HG02610 (cell line): ENCODE results near the gene B4GALNT1.
A peak's percentile ranks its signal among the peaks of the same experiment; 100 is the strongest.
"Not testable (repeated sequence)": the region's sequence is repeated elsewhere in the genome, so short reads cannot be mapped to it uniquely, and the experiment has no call there.

Source experiments
- ATAC-seq: cut with Tn5 transposase; IDR thresholded peaks from one replicate; pipeline ENCODE4 v1.9.1; 2021; ENCODE audit warnings: mild to moderate bottlenecking, moderate library complexity; ENCODE audit not compliant: unreplicated experiment

Gene B4GALNT1

DNA sequence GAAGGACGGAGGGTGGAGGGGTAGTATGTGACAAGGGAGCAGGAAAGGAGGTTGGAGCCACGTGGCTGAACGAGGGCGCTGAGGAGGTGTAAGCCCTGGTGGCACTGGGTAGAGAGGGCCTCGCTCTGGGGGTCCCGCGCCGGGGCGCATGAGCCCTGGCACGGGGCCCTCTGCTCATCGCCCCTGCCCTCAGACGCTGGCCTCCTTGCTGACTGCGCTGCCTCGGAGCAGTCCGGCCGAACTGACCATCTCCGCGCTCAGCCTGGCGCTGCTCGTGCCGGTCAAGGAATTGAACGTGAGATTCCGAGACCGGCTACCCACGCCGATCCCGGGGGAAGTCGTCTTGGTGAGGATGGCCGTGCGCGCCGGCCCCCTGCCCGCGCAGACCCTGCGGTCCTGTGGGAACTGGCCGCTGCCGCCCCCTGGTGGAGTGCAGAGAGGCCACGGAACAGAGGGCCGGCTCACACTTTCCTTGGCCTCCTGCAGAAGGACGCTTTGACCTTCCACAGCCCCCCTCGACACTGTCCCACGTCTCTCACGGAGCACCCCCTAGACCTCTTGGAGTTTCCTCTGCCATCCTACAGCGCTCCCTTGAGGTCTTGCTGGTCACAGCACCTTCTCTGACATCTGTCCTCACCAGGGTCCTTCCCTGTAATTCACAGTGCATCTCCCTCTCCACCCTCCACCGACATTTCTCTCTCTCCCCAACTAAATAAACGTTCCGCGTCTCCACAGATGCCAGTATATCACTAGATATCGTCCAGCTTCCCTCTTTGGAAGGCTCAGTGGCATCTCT is 11.3 kb downstream of the B4GALNT1 start:
- ATAC-seq, result no peak

DNA sequence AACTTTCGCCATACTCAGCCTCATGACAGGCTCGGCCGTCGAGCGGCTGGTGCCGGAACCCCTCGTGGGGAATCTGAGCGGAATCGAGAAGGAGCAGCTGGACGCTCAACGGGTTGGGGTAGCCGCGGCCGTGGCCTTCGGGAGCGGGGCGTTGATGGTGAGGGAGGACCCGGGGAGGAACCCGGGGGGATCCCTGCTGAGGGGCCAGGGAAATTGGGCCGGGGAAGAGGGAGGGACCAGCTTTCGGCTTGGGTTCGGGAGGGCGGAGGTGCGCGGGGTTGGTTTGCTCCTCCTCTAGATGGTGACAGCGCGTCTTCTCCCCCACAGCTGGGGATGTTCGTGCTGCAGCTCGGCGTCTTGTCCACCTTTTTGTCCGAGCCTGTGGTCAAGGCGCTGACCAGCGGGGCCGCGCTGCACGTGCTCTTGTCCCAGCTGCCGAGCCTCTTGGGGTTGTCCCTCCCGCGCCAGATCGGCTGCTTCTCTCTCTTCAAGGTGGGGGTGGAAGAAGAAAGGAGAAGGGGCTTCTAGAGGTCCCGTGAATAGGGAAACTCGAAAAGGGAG is 12.0 kb downstream of the B4GALNT1 start:
- no peak for ATAC-seq

DNA sequence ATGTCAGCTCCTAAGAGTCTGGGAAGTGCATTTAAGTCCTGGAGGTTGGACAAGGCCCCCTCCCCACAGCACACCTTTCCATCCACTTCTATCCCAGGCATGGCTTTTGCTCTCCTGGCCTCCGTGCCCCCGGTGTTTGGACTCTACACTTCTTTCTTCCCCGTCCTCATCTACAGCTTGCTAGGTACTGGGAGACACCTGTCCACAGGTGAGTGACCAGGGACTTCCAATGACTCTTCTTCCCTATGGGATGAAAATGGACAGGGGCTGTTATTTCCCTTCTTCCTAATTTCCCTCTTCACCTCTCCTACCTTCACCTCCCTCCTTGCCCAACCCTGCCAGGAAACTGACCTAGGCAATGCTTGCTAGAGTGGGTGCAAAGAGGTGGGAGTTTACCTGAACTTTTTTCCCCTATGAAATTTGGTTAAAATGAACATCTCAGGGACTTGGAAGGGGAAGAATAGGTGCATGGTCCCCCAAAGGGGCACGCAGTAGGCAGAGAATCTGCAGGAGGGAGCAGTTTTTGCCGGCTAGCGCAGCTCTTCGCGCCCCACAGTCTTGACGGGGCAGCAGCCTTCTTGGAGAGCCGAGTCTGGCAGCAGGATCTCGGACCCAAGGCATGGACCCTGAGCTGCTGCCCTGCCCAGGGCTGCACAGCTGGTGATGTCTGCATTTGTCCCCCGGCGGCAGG is 12.6 kb downstream of the B4GALNT1 start:
- no peak for ATAC-seq

DNA sequence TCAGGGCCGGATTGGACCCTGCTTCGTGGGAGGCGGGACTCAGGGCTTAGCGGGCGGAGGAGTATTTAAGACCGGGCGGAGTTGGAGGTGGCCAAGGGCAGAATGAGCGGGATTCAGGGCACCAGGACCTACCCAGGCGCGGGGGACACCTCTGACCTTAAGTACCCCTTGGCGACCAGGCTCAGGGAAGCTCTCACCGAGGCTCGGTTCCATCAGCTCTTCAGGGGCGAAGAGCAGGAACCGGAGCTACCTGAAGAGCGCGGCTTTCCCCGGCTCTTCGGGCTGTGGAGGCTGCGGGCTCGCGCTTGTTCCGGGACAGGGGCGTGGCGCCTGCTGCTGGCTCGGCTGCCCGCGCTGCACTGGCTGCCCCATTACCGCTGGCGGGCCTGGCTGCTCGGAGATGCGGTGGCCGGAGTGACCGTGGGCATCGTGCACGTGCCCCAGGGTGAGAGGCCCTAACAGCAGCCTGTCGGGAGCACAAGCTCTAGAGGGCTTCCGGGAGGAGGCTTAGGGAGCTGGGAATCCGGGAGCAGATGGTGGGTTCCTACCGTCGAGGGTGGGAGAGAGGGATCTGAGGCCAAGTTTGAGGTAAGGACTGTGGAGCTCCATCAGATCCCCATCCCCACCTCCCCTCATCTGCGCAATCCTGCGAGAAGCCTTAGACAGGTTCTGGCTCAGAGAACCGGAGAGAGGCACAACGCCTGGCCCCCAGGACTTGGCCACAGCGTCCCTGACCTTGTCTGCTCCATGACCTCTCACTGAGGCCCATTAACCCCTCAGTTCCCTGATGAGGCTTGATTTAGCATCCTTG is 13.4 kb downstream of the B4GALNT1 start:
- ATAC-seq, result no peak

DNA sequence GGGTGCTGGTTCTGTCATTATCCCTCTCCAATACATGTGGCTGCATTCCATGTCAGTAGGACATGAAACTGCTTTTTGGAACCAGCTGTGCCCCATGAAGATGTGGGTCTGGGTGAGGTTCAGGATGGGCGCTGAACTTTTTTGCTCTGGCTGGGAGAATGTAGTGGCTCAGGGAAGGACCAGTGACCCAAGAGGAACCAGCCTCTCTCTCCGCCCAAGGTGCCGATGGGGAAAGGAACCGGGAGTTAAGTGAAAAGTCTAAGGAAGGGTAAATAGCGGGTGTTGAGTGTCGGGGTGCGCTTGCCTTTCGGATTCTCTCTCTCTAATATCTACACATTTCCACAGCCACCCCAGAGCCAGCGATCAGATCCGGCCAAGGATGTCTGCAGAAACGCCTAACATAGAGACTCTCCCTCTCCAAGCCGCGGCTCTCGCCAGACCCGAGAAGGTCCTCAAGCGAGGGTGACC is 14.0 kb downstream of the B4GALNT1 start:
- ATAC-seq, result no peak

DNA sequence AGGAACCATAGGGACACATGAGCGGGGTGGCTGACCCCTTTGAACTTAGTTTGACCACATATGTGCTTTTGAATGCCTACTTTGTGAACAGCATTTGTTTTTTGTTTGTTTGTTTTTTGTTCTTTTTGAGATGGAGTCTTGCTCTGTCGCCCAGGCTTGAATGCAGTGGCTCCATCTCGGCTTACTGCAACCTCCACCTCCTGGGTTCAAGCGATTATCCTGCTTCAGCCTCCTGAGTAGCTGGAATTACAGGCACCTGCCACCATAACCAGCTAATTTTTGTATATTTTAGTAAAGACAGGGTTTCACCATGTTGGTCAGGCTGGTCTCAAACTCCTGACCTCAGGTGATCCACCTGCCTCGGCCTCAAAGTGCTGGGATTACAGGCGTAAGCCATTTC is 14.6 kb downstream of the B4GALNT1 start:
- not testable (repeated sequence) for ATAC-seq

DNA sequence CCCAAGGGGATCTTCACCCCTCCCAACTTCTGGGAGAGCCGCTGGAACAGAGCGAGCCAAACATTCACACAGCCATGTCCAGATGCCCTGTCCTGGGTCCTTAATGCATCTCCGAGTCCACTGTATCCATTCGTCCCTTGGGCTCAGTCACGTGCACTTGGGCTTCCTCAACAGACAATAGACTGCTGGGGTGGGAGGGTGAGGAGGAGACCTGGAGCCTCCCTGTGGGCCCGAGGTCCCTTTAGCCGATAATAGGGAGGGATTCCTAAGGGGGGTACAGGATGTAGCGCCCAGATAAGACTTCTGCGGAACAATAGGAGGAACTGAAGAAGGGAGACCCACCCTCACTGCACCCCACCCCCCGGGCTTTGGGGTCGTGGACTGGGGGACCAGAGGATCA is 15.1 kb downstream of the B4GALNT1 start:
- ATAC-seq, result no peak

DNA sequence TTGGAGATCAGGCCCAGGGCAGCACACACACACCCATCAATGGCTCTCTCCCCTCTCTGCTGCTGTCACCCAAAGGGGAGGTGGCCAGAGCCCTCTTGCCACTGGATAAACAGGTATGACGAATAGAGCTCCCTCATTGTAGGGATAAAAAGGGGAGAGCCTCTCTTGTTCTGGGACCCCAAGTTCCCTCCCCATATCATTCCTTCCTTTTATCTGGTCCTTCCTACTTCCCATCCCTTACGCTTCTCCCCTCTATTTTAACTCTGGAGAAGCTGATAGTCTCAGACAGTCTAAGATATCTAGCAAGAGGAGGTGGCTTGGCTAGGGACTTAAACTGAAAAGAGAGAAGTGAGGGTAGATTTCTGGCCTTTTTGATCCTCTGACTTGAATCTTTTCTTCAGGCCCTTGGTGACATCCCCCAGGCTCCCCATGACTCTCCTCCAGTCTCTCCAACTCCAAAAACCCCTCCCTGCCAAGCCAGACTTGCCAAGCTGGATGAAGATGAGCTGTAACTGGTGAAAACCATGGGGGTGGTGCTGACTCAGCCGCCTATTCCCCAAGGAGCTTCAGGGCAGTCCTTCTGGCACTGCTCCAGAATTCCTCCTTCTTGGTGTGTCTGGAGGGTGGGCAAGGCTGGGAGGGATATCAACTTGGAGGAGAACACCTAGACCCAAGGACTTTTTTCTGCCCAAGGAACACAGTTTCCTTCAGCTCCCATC is 16.5 kb downstream of the B4GALNT1 start:
- ATAC-seq, result no peak

DNA sequence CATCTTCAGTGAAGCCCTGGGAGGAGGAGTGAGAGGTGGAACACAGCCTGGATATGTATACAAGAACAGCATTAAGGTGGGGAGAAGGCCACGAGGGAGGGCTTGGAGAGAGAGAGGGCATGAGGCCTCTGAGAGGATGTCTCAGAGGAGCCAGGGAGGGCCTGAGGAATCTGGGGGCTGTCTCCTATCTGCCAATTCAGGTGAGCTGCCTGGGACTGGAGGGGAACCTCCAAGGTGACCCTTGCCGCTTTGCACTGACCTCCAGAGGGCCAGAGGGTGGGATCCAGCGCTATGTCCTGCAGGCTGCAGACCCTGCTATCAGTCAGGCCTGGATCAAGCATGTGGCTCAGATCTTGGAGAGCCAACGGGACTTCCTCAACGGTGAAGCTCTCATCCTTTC is 17.4 kb downstream of the B4GALNT1 start:
- no peak for ATAC-seq

DNA sequence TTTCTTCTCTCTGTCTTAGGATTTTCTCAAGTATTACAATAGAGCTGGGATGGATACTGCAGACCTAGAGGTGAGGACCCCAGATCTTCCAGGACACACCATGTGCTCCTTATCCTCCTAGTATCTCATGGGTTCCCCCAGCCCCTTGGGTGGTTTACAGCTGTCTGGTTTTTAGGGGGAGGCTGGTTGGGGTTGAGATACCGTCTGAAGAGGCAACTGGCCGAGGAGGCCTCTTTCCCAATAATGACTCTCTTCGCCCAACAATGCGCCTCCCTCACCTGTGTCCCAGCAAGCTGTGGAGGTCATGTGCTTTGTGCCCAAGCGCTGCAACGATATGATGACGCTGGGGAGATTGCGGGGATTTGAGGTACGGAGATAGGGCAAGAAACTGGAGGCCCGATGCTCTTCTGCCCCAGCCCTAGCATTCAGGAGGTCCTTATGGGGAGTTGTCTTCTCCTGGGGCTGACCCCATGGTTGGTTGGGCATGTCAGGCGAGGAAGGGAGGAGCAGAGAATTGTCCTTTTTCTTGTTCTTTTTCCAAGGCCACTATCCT is 18.0 kb downstream of the B4GALNT1 start:
- no peak for ATAC-seq

DNA sequence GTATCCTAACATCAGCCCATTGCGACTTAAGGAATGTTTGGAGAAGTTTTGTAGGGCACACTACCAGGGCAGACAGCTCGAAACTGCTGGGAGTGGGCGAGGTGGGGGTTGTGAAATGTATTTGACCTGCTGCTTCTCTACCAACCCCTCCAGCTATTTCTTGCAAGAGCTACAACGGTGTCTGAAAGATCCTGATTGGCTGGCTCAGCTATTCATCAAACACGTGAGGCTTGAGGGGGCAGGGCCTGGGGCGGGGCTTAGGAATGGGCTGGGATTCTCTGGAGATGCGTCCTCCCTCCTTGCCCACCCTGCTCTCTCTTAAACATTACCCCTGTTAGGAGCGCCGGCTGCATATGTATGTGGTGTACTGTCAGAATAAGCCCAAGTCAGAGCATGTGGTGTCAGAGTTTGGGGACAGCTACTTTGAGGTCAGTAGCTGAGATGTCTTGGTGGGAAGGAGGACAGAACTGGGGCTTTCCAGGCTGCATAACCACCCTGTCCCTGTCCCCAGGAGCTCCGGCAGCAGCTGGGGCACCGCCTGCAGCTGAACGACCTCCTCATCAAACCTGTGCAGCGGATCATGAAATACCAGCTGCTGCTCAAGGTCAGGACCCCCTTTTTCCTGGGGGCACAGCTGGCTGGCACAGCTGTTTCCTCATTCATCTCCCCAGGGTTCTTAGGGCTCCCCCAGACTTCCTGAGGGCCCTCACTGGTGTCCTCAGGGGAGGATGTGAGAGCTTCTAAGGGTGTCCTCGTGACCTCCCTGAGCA is 18.6 kb downstream of the B4GALNT1 start:
- ATAC-seq, result peak; percentile 63

DNA sequence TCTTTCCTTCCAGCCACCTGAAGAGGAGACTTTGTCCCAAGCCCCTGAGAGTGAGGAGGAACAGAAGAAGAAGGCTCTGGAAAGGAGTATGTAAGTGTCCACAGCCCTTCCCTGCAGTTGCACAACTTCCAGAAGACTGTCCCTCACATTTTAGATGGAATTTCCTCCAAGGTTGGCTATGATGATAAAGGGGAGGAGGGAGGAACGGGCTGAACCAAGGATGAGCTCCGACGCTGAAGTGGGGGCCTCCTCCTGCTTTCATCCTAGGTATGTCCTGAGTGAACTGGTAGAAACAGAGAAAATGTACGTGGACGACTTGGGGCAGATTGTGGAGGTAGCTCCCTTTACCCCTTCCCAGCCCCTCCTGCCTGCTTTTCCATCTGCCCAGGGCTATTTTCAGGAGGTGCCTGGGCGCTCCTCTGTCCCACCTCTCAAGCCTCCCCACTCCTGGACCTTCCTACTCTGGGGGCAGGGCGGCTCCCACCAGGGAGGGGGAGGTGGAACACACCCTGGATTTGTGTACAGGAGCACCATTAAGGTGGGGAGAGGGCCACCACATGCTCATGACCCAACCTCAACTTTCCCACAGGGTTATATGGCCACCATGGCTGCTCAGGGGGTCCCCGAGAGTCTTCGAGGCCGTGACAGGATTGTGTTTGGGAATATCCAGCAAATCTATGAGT is 19.4 kb downstream of the B4GALNT1 start:
- no peak for ATAC-seq

DNA sequence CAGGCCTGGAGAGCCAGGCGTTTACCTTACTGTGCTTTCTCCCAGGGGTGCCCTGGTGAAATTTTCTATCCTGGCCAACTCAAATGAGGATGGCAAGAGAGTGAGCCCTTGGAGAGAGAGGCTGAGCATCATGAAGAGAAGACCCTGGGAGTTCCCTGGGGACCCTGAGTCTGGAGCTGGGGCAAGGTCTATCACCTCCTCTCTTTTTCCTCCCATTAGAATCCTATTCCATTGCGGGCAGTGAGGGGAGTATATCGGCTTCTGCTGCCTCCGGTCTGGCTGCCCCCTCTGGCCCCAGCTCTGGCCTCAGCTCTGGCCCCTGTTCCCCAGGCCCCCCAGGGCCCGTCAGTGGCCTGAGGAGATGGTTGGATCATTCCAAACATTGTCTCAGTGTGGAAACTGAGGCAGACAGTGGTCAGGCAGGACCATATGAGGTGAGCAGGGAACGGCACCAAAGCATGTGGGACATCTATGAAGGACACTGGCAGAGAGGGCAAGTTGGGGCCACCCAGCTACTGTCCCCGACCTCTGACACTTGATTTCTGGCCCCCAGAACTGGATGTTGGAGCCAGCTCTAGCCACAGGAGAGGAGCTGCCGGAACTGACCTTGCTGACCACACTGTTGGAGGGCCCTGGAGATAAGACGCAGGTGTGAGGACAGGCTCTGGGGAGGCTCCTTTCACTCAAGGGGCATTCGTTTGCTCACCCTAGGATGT is 20.1 kb downstream of the B4GALNT1 start:
- no peak for ATAC-seq

DNA sequence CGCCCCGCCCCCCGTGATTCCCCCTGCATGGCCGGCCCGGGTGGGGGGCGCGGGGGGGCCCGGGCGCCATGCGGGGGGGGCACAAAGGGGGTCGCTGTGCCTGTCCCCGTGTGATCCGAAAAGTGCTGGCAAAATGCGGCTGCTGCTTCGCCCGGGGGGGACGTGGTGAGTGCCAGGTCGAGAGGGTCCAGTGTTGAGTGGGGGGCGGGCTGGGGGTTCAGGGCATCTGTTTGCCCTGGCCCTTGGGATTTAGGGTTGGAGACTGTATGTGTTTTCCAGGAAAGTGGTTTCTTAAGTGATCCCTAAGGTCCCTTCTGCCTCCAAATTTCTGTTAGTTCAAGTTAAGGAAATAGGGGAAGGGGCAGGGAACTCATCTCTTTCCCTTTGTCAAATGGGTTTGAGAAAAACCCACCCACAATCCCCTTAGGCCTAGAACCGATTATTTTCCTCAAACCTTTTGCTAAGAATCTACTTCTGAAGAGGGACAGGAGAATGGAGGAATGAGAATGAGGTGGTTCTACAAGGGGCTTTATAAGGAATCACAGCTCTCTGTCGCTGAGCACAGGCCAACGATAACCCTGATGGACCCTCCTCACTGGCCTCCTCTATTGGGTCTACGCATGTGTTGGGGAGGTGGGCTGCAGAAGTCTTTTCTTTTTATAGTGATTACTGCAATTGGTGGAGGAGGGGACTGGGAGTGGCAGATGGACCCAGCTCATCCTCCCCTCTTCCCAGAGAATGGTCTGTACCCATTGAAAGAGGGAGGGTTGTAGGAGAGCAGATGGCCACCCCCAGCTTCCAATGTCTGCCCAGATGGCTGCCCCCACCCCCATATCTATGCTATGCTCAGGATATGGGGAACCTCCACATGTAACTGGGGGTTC is 20.9 kb downstream of the B4GALNT1 start:
- ATAC-seq, result no peak

DNA sequence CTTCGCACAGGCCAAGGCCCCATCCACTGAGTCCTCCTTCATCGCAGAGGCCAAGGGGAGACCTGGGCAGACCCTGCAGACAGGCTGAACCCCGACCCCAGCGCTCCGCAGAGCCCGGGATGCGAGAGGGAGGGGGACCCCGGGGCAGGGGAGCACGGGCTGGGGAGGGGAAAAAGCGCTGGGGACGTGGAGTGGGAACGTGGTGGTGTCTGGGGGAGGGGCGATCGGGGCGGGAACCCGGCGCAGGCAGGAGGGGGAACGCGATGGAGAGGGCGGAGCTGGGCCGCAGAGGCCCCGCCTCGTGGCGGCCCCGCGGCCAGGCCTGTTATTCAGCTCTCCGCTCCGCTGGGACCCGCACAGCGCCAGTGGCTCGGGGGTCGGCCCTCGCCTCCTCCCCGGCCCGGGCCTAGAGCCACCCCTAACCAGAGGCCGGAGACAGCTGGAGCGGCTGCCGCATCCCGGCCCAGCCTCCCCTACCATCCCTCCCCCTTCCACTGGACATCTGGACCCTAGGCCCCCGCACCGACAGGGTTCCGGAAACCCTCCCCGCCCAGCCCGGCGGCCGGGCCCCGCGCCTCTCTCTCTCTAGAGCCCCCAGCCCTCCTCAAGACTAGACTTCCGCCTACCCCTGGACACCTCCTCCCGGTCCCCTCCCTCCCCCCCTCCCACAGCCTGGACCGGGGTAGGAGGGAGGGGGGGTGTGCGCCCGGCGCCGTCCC is 21.7 kb downstream of the B4GALNT1 start, which contains the start of gene ARHGEF25:
ARHGEF25 (plus strand) TSS at position 328 of the 719 bp plus-strand sequence. CDS start 460 bp downstream, outside the sequence.
- ATAC-seq, result peak; percentile 56

DNA sequence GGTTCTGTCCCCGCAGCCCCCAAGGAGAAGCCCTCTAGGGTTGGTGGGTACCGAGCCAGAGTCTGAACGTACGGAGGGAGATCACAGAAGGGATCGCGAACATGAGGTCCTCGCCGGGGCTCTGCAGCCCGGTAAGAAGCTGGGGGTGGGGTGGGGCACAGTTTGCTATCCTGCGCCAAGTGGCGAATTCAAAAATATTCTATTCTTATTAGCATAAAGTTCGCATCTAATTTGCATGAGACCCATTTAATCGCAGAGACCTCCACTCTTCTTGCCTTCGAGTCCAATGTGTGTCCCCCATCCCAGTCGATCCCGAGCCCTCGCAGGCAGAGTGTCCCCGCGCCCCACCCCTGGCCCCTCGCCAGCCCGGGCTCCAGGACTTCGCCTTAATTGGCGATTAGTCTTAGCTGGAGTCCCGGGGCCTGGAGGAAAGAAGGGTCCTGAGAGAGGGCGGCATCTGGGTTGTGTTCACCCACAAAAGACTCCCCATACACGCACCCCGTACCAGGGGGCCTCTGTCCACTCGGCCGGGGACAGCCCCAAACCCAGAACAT is 22.4 kb downstream of the B4GALNT1 start:
- no peak for ATAC-seq
